Measurements from ENCODE around the gene BRAT1. TPM values are rescaled to one million over a fixed set of nuclear protein-coding genes. Genes with fewer than 3 reads are reported as not detected.

Gene BRAT1
- total RNA-seq, 2 experiments from 2014 or later: 44.7 to 52.0 TPM

GRCh38 chr7:2504128-2504888 lies 51.0 kb downstream of the BRAT1 start:
- CTCF ChIA-PET (ENCODE audit: unreplicated experiment): no interaction called here

GRCh38 chr7:2503056-2503941 lies 52.0 kb downstream of the BRAT1 start:
- POLR2A ChIA-PET: no interaction called here

More at GRCh38 chr7:2504128-2504888, 51.0 kb downstream of the BRAT1 start:
- POLR2A ChIA-PET: no interaction called here
- Histone ChIP-seq H3K79me2 (ENCODE audit: insufficient read depth, low read depth, low read length) (no peaks in the 10 kb centered on the region), H3K9me2 (ENCODE audit: insufficient read depth, low read length) (no peaks in the 10 kb centered on the region), H4K20me1 (ENCODE audit: insufficient read depth, low read length) (no peaks in the 10 kb centered on the region), H3K36me3 (ENCODE audit: insufficient read depth, low read length) (no peaks in the 10 kb centered on the region), H3K4me2 (ENCODE audit: low read length) (no peak overlapping the region), H3K4me1 (ENCODE audit: insufficient read depth, low read length, poor library complexity, severe bottlenecking) (peaks cover 12% of the 10 kb centered on the region), H2AFZ (ENCODE audit: low read length) (no peak overlapping the region), H3K27ac (ENCODE audit: low read depth, low read length, poor library complexity, severe bottlenecking) (no peak overlapping the region), H3K9me3 (ENCODE audit: low read length) (no peaks in the 10 kb centered on the region), H3K4me3 (ENCODE audit: low read depth, low read length, poor library complexity, severe bottlenecking) (no peak overlapping the region)
- TF ChIP-seq EZH2phosphoT487 (IDR thresholded peaks at IDR 0.05; ENCODE audit: borderline replicate concordance, low read depth, low read length) (no peak), CTCF (conservative IDR thresholded peaks at IDR 0.05; ENCODE audit: low read length) (no peak)
- intact Hi-C loops (cut with micrococcal nuclease; ENCODE audit: unreplicated experiment): no loop called here
- BruUV-seq (replicated peaks): no TSS peak
- no peak for DNase-seq (ENCODE audit: low spot score)

More at GRCh38 chr7:2503056-2503941, 52.0 kb downstream of the BRAT1 start:
- DNase-seq (ENCODE audit: low spot score): no peak
- no peak for TF ChIP-seq CTCF (conservative IDR thresholded peaks at IDR 0.05; ENCODE audit: low read length)
- TF ChIP-seq EZH2phosphoT487 (IDR thresholded peaks at IDR 0.05; ENCODE audit: borderline replicate concordance, low read depth, low read length): no peak
- Histone ChIP-seq H3K79me2 (ENCODE audit: insufficient read depth, low read depth, low read length) (no peaks in the 10 kb centered on the region), H3K9me2 (ENCODE audit: insufficient read depth, low read length) (no peaks in the 10 kb centered on the region), H3K4me3 (ENCODE audit: low read depth, low read length, poor library complexity, severe bottlenecking) (no peak overlapping the region), H3K4me2 (ENCODE audit: low read length) (no peak overlapping the region), H3K4me1 (ENCODE audit: insufficient read depth, low read length, poor library complexity, severe bottlenecking) (peaks cover 2% of the 10 kb centered on the region), H3K27ac (ENCODE audit: low read depth, low read length, poor library complexity, severe bottlenecking) (no peak overlapping the region), H4K20me1 (ENCODE audit: insufficient read depth, low read length) (no peaks in the 10 kb centered on the region), H3K36me3 (ENCODE audit: insufficient read depth, low read length) (no peaks in the 10 kb centered on the region), H3K9me3 (ENCODE audit: low read length) (no peaks in the 10 kb centered on the region), H2AFZ (ENCODE audit: low read length) (no peak overlapping the region)
- intact Hi-C loops (cut with micrococcal nuclease; ENCODE audit: unreplicated experiment): no loop called here
- no TSS peak for BruUV-seq (replicated peaks)
- CTCF ChIA-PET (ENCODE audit: unreplicated experiment): interaction anchor here (0.6 kb wide), 1 partner anchor 119 kb away, joined by 3 read pairs; no protein-coding TSS in a partner anchor
